KMS-11 (cell line): ENCODE data around the gene SIAE.

Experiments used
- H2AFZ ChIP-seq: fragments of 200-600 bp; sonication (generic); 2 replicates; pipeline ENCODE4 v1.6.1; 2016; ENCODE audit warnings: antibody characterized with exemption, mixed run types, low read depth
- H3K27ac ChIP-seq: fragments of 200-600 bp; sonication (generic); 2 replicates; pipeline ENCODE4 v1.6.1; 2016; ENCODE audit warnings: mild to moderate bottlenecking, mixed run types
- H3K27me3 ChIP-seq: fragments of 200-600 bp; sonication (generic); 2 replicates; pipeline ENCODE4 v1.6.1; 2017; ENCODE audit warnings: mild to moderate bottlenecking, low read depth, mixed run types, moderate library complexity; ENCODE audit not compliant: insufficient read depth
- H3K36me3 ChIP-seq: fragments of 200-600 bp; sonication (generic); 2 replicates; pipeline ENCODE4 v1.6.1; 2017; ENCODE audit warnings: mild to moderate bottlenecking, mixed run types; ENCODE audit not compliant: insufficient read depth
- H3K4me1 ChIP-seq: fragments of 200-600 bp; sonication (generic); 2 replicates; pipeline ENCODE4 v1.6.1; 2016; ENCODE audit warnings: mild to moderate bottlenecking, low read depth, mixed run types; ENCODE audit not compliant: poor library complexity, severe bottlenecking
- H3K4me2 ChIP-seq: fragments of 200-600 bp; sonication (generic); 2 replicates; pipeline ENCODE4 v1.7.0; 2016; ENCODE audit warnings: mild to moderate bottlenecking, mixed run types
- H3K4me3 ChIP-seq: fragments of 200-600 bp; sonication (generic); IDR thresholded peaks from 2 replicates; pipeline ENCODE4 v1.6.1; 2017; ENCODE audit warnings: low read depth, low read length, mixed read lengths; ENCODE audit not compliant: insufficient read depth
- H3K79me2 ChIP-seq: fragments of 200-600 bp; sonication (generic); 2 replicates; pipeline ENCODE4 v1.6.1; 2016; ENCODE audit warnings: low read depth, mixed run types; ENCODE audit not compliant: insufficient read depth
- H3K9ac ChIP-seq: fragments of 200-600 bp; sonication (generic); 2 replicates; pipeline ENCODE4 v1.6.1; 2016; ENCODE audit warnings: mild to moderate bottlenecking, mixed run types
- H4K20me1 ChIP-seq: fragments of 200-600 bp; sonication (generic); 2 replicates; pipeline ENCODE4 v1.6.1; 2016; ENCODE audit warnings: mild to moderate bottlenecking, mixed run types; ENCODE audit not compliant: insufficient read depth
- CTCF ChIP-seq: fragments of 200-600 bp; sonication (generic); conservative IDR thresholded peaks from 2 replicates; pipeline ENCODE4 v1.6.1; 2017; ENCODE audit warnings: low read depth, mild to moderate bottlenecking, antibody characterized with exemption, low read length, moderate library complexity, mixed read lengths

Gene SIAE

GRCh38 chr11:124673333-124674167 is at the start of gene SIAE, which contains the start of gene SPA17:
TSS of gene SIAE (minus strand) at chr11:124673739. CDS start at chr11:124673708, 31 bp downstream.
TSS of gene SPA17 (plus strand) at chr11:124673904. CDS start at chr11:124675265, 1,361 bp downstream.
- Histone ChIP-seq H3K27ac (peak within 1 kb of the TSS; percentile 32; the same call in 1 of the 2 replicates), H3K27me3 (no peaks in the 10 kb centered on the region)
- no peak for TF ChIP-seq CTCF

GRCh38 chr11:124722176-124722575 is 48.6 kb upstream of the SIAE start:
- H3K4me3 ChIP-seq = no peak overlapping the region
- no peak overlapping the region for H3K27ac ChIP-seq
- H3K4me2 ChIP-seq = no peak overlapping the region
- no peaks in the 10 kb centered on the region for H4K20me1 ChIP-seq
- H3K36me3 ChIP-seq = no peaks in the 10 kb centered on the region
- no peaks in the 10 kb centered on the region for H3K27me3 ChIP-seq
- no peak overlapping the region for H2AFZ ChIP-seq
- H3K9ac ChIP-seq = no peak overlapping the region
- no peaks in the 10 kb centered on the region for H3K4me1 ChIP-seq
- no peaks in the 10 kb centered on the region for H3K79me2 ChIP-seq
- no peak for TF ChIP-seq CTCF

More at GRCh38 chr11:124673333-124674167, at the start of gene SIAE, which contains the start of gene SPA17:
- Histone ChIP-seq H3K9ac (peak within 1 kb of the TSS; percentile 75), H3K79me2 (no peaks in the 10 kb centered on the region), H2AFZ (peak within 1 kb of the TSS; percentile 75), H3K4me2 (peak within 1 kb of the TSS; percentile 66), H3K36me3 (no peaks in the 10 kb centered on the region), H4K20me1 (no peaks in the 10 kb centered on the region), H3K4me1 (peaks cover 34% of the 10 kb centered on the region), H3K4me3 (no peak within 1 kb of the TSS)

DNA sequence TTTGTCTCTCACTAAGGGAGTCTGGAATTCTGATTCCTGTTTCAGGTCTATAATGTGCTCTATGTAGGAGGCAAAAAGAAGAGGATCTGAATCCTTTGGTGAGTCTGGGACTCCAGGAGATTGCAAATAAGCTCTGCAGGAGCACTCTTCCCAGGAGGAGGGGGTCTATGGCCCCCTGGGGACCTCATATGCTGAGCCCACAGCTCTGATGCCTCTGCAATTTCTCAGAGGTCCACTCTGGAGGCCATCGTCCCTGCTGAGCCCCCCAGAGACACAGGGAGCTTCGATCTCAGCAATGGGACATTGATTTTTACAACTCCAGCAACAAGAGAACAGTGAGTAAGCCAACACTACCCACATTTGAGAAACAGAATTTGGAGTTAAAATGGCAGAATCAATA is 46.0 kb upstream of the SIAE start:
- Histone ChIP-seq H4K20me1 (no peaks in the 10 kb centered on the region), H3K27me3 (no peaks in the 10 kb centered on the region), H3K4me2 (no peak overlapping the region), H3K9ac (no peak overlapping the region), H3K36me3 (no peaks in the 10 kb centered on the region), H3K4me3 (no peak overlapping the region), H3K27ac (no peak overlapping the region), H2AFZ (no peak overlapping the region), H3K79me2 (no peaks in the 10 kb centered on the region), H3K4me1 (no peaks in the 10 kb centered on the region)
- no peak for TF ChIP-seq CTCF

DNA sequence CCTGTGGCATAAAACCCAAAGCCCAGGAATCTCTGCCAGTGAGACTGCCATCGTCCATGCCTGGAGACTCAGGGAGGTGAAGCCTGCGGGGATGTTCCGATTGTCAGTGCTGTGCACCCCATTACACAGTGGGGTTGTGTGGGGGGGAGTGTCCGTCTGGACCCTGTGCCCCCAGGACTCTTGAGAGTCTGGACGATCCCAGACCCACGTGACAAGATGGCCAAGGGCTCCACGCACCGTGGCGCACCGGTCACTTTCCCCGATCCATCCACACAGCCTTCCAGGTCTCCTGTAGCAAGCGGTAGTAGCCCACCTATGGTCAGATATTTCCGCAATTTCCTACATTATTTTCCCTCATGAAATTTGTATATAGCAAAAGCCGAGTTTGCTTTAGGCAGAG is 45.3 kb upstream of the SIAE start:
- H3K27me3 ChIP-seq = no peaks in the 10 kb centered on the region
- H4K20me1 ChIP-seq = no peaks in the 10 kb centered on the region
- no peak overlapping the region for H3K27ac ChIP-seq
- no peak overlapping the region for H3K4me2 ChIP-seq
- no peak overlapping the region for H3K9ac ChIP-seq
- no peak for TF ChIP-seq CTCF
- H3K79me2 ChIP-seq = no peaks in the 10 kb centered on the region
- no peaks in the 10 kb centered on the region for H3K4me1 ChIP-seq
- no peak overlapping the region for H2AFZ ChIP-seq
- no peak overlapping the region for H3K4me3 ChIP-seq
- H3K36me3 ChIP-seq = no peaks in the 10 kb centered on the region
